GM19351 (cell line): ENCODE results near the gene PTCD3.

Experiments
- ATAC-seq: cut with Tn5 transposase; IDR thresholded peaks from one replicate; pipeline ENCODE4 v1.9.1; 2021; ENCODE audit warnings: mild to moderate bottlenecking, moderate library complexity; ENCODE audit not compliant: unreplicated experiment

Gene PTCD3

GRCh38 chr2:86142436-86143257 is 36.6 kb downstream of the PTCD3 start:
- no peak for ATAC-seq

GRCh38 chr2:86143307-86143706 is 37.3 kb downstream of the PTCD3 start:
- ATAC-seq = no peak

DNA sequence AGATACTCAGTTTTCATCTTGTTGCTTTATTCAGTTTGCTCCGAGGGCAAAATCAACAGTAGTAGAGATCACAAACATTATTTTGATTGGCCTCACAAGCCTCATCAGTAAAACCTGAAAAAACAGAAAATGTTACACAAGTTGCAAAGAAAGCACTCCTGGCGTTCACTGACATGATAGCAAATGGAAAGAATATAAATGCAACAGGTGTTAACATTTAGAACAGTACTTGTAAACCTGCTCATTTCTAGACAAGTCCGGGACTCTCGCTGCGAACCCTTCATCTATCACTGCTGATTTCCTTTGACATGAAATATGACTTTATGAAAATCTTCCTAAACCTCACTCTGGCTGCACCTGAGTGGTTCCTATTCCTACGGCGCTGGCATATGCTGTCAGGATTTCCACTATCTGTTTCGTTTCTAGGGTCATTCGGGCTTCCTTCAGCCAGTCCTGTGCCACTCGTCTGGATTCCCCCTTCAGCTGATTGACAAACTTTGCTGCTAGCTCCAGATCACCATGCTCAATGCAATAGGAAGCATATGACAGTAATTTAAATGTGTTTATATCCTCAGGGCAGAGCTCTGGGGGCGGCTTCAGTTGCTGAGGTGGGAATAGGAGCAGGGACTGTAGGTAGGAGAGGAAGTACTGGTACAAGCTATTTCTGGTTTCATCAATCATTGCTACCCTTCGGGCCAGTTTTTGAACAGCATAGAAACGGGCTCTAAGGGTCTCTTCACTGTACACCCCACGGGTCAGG is 38.1 kb downstream of the PTCD3 start:
- no peak for ATAC-seq

DNA sequence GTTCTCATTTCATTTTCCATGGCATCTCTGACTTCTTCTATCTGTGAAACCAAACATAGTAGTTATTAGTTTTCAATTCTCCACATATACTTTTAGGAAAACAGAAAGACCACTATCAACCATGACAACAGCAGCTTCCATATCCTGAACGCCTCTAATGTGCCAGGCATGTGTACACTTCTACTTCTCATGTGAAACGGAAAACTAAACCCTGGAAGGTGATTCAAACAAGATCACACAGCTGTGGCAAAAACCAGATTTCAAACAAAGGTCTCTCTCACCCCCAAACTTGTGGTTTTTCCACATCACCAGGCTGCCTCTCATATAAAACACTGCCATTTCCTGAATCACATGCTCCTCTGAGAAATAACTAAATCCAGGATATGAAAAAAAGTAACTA is 41.8 kb downstream of the PTCD3 start:
- ATAC-seq = no peak

DNA sequence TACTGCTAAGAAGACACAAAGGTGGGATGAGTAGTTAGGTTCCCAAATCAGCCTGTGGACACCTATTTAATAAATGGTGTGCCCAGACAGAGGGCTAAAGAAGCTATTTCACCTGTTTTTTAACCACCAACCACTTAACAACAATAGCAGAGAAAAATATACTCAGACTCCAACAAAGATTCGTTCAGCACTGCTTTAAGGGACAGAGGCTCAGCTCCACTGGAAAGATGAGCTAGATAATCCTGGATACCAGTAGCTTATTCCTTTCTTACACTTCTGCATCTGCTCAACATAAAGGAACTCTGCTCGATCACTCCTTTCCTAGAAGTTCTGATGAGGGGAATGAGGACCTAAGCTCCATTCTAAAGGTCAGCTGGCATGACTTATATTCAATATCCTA is 44.5 kb downstream of the PTCD3 start:
- no peak for ATAC-seq

- no peak for ATAC-seq
Measured at GRCh38 chr2:86157009-86157556, 51.0 kb downstream of the PTCD3 start.

DNA sequence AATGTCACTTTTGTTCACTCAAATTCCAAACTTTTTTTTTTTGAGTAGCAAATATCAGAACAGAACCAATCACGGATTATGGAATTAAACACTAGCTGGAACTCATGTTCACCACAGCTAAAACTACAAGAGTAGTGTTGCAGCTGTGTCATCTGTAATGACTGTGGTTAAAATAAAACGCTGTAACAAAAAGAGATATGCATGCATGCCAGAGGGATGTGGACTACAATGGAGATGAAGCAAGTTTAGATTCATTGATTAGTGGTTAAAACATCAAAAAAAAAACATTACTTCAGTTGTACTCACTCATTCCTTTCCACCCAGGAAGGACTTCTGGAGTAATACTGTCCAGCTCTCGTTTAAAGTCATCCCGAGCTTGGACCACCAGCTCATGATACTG is 52.3 kb downstream of the PTCD3 start:
- ATAC-seq = no peak

GRCh38 chr2:86160156-86160952 is 54.3 kb downstream of the PTCD3 start:
- ATAC-seq = no peak

DNA sequence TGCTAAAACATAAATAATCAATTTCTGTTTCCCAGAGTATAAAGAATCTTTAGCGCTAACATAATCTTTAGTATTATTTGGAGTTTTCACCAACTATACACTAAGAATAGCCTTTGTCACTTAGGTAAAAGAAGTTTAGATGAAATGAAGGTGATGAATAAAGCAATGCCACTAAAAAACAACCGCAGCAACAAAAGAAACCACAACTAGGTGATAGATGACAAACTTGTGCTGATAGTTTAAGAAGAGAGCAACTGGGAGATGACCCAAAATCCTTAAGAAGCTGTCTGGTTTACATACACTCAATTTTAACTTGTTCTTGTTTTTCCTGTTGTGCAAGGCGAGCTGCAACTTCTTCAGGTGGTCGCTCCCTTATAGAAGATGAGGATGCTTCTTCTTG is 64.4 kb downstream of the PTCD3 start:
- ATAC-seq = no peak

- ATAC-seq = no peak
Measured at GRCh38 chr2:86171295-86171694, 65.3 kb downstream of the PTCD3 start.

- no peak for ATAC-seq
Measured at GRCh38 chr2:86172610-86173009, 66.6 kb downstream of the PTCD3 start.

DNA sequence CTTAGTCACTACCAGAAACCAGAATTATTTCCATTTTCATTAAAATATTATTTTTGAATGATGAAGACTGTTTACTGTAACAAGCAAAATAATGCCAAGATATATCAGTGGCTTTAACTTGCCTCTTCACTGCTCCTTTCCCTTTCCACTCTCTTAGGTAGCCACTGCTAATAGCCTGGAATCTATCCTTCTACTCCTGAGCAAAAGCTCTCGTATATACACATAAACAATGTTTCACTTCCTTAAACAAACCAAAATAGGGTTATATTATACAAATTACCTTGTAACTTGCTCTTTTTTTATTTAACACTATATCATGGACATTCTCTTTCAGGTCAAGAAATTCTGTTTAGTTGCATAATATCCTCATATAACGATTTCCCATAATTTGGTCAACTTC is 68.4 kb downstream of the PTCD3 start:
- ATAC-seq = no peak

- ATAC-seq = no peak
Measured at GRCh38 chr2:86175828-86176227, 69.8 kb downstream of the PTCD3 start.

DNA sequence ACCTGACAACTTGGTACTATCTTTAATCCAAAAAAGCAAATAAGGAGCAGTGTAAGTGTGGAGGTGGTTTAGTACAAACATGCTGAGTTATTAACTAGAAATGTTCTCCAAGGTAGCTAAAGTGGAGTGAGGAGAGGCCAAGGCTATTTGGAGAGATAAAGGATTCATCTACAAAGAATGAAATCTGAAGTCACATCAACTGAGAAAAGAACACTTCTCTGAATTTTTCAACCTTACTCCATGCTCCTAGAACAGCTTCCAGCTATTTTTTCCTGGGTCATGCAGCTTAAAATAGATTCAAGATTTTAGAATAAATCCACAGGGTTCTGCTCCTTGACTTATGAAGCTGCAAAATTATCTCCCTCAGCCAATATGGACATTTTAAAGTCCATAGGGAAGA is 70.6 kb downstream of the PTCD3 start:
- no peak for ATAC-seq

DNA sequence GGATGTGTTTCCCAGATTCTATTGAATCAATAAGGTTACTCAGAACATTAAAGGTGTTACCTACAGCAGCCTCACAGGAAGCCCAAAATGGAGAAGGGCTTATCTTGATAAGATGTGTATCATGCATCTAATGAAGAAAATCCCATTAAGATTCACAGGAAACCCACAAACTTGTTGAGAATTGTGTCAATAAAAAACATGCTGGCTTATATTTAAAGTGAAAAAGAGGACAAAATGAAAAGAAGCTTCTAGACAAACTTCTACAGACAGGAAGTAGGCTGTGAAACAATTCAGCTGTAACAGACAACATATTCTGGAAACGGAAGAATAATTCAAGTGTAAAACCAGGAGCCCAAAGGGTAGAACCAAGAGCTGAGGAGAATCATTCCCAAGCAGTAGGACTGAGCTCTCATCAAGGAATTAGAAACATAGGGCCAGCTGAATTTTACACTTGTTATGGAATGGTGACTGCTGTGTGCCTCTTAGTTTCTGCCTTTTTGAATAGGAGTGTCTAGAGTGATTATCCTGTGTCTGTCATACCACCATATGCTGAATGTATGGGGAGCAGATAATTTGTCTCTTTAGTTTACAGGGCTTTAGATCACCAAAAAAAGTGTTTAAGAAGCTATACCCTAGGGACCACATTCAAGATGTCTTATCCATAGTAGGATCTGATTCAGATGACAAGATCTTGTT is 79.6 kb downstream of the PTCD3 start:
- ATAC-seq = no peak

DNA sequence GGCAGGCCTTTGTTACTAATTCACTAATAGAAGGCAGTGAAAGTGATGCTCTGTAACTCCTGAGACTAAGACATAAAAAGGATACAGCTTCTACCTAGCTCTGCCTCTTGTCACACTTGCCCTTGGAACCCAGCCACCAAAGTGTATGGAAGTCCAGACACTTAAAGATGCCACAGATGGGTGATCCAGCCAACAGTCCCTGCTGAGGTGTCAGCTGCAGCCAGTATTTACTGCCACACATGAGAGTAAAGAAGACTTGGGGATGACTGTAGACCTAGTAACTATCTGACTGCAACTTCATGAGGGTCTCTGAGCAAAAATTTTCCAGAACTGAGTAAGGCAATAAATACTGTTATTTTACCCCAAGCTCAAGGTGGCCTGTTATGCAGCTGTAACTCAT is 80.4 kb downstream of the PTCD3 start:
- no peak for ATAC-seq

GRCh38 chr2:86189782-86190416 is 83.9 kb downstream of the PTCD3 start:
- ATAC-seq = no peak
